PC-9 (cell line): ENCODE results near the gene HCAR1. TPM values are rescaled to one million over a fixed set of nuclear protein-coding genes. Genes with fewer than 3 reads are reported as not detected.
A peak's percentile ranks its signal among the peaks of the same experiment; 100 is the strongest.

Experiments used
- BruUV-seq: library from RNA; stranded (reverse); fragments of 400-500 nt; replicated peaks from 2 replicates; lab custom pipeline; 2021; lab: Mats Ljungman, UMichigan
- CTCF ChIA-PET: fragments of 300-600 bp; sonication (Branson Sonifier 250); formaldehyde crosslinking; loops from one replicate; lab custom pipeline; 2022; ENCODE audit warnings: antibody characterized with exemption; lab: Charles Lee
- POLR2A ChIA-PET: fragments of 300-600 bp; sonication (Branson Sonifier 250); formaldehyde crosslinking; loops from one replicate; lab custom pipeline; 2022; ENCODE audit warnings: antibody characterized with exemption; ENCODE audit not compliant: unreplicated experiment; lab: Charles Lee
- DNase-seq, 2 experiments: peaks; one replicate each; pipeline versions ENCODE4 v3.0.0 to v3.0.0-alpha.2; 2015 to 2022; ENCODE audit warnings: mixed read lengths in 1 of 2
- H2AFZ ChIP-seq: fragments of 200-600 bp; sonication (generic); 2 replicates; pipeline ENCODE4 v1.8.1; 2017; ENCODE audit warnings: antibody characterized with exemption
- H3F3A ChIP-seq: fragments of 200-600 bp; sonication (generic); 2 replicates; pipeline ENCODE4 v1.8.1; 2017; ENCODE audit warnings: antibody characterized with exemption, mild to moderate bottlenecking, low read depth; ENCODE audit not compliant: insufficient read depth
- H3K27ac ChIP-seq: fragments of 200-600 bp; sonication (generic); 2 replicates; pipeline ENCODE4 v1.6.1; 2016; ENCODE audit warnings: mixed run types
- H3K27me3 ChIP-seq: fragments of 200-600 bp; sonication (generic); 2 replicates; pipeline ENCODE4 v1.6.1; 2016; ENCODE audit warnings: low read depth, mixed run types; ENCODE audit not compliant: insufficient read depth
- H3K36me3 ChIP-seq: fragments of 200-600 bp; sonication (generic); 2 replicates; pipeline ENCODE4 v1.6.1; 2016; ENCODE audit warnings: low read depth, mixed run types
- H3K4me1 ChIP-seq: fragments of 200-600 bp; sonication (generic); replicated peaks from 2 replicates; pipeline ENCODE4 v1.6.1; 2016; ENCODE audit warnings: mixed run types; ENCODE audit not compliant: insufficient read depth
- H3K4me2 ChIP-seq: fragments of 200-600 bp; sonication (generic); 2 replicates; pipeline ENCODE4 v1.6.1; 2017; ENCODE audit warnings: mixed run types
- H3K4me3 ChIP-seq: fragments of 200-600 bp; sonication (generic); 2 replicates; pipeline ENCODE4 v1.6.1; 2016; ENCODE audit warnings: mixed run types
- H3K79me2 ChIP-seq: fragments of 200-600 bp; sonication (generic); 2 replicates; pipeline ENCODE4 v1.6.1; 2017; ENCODE audit warnings: low read depth, mixed run types
- H3K9me2 ChIP-seq: fragments of 200-600 bp; sonication (generic); 2 replicates; pipeline ENCODE4 v1.8.1; 2017; ENCODE audit warnings: mild to moderate bottlenecking; ENCODE audit not compliant: insufficient read depth
- H3K9me3 ChIP-seq: fragments of 200-600 bp; sonication (generic); 2 replicates; pipeline ENCODE4 v1.8.1; 2016; ENCODE audit warnings: low read depth; ENCODE audit not compliant: insufficient read depth
- H4K20me1 ChIP-seq: fragments of 200-600 bp; sonication (generic); 2 replicates; pipeline ENCODE4 v1.8.1; 2017; ENCODE audit not compliant: insufficient read depth
- CTCF ChIP-seq: fragments of 200-600 bp; sonication (generic); conservative IDR thresholded peaks from 2 replicates; pipeline ENCODE4 v1.6.1; 2017; ENCODE audit warnings: mixed run types, antibody characterized with exemption, mild to moderate bottlenecking, moderate library complexity
- EZH2 ChIP-seq: fragments of 200-600 bp; sonication (generic); IDR thresholded peaks from 2 replicates; pipeline ENCODE4 v1.8.0; 2017; ENCODE audit warnings: antibody characterized with exemption, low read depth
- intact Hi-C: fragments of 100-400 bp; cut with micrococcal nuclease; formaldehyde crosslinking; loops from one replicate; pipeline ENCODE4 v1.10.0; 2022; ENCODE audit not compliant: unreplicated experiment
- total RNA-seq: library from RNA; stranded (reverse); gene quantifications from 2 replicates; pipeline ENCODE4 v1.2.3, GENCODE V29; 2021

HCAR1 gene
- total RNA-seq, 1 experiment from 2014 or later = 5.2 TPM

GRCh38 chr12:122749569-122750332 is 19.1 kb upstream of the HCAR1 start:
- TF ChIP-seq EZH2 (no peak), CTCF (no peak)
- no peak overlapping the region for H2AFZ ChIP-seq
- H3K27ac ChIP-seq = no peak overlapping the region
- H3K4me1 ChIP-seq = peaks cover 25% of the 10 kb centered on the region
- DNase-seq = no peak
- H3K9me2 ChIP-seq = no peaks in the 10 kb centered on the region
- no peaks in the 10 kb centered on the region for H4K20me1 ChIP-seq
- CTCF ChIA-PET = interaction anchor here (0.7 to 1.2 kb wide), 2 partner anchors 112 to 627 kb away, joined by 3 read pairs; no protein-coding TSS in a partner anchor
- H3K79me2 ChIP-seq = peaks cover 20% of the 10 kb centered on the region
- H3K9me3 ChIP-seq = no peaks in the 10 kb centered on the region
- peaks cover 13% of the 10 kb centered on the region for H3K36me3 ChIP-seq
- no peak overlapping the region for H3K4me2 ChIP-seq
- intact Hi-C loops = no loop called here
- BruUV-seq = no TSS peak
- no peaks in the 10 kb centered on the region for H3K27me3 ChIP-seq
- POLR2A ChIA-PET = no interaction called here
- no peak overlapping the region for H3K4me3 ChIP-seq
- H3F3A ChIP-seq = peaks cover 13% of the 10 kb centered on the region; the same call in 1 of the 2 replicates

GRCh38 chr12:122747224-122748135 is 16.8 kb upstream of the HCAR1 start:
- Histone ChIP-seq H3K9me3 (no peaks in the 10 kb centered on the region), H3K4me1 (peaks cover 12% of the 10 kb centered on the region), H2AFZ (peak overlapping the region; percentile 43; the same call in 1 of the 2 replicates), H3K36me3 (no peaks in the 10 kb centered on the region), H3K27me3 (no peaks in the 10 kb centered on the region), H3K27ac (no peak overlapping the region), H3K4me2 (no peak overlapping the region), H3K9me2 (no peaks in the 10 kb centered on the region), H3F3A (peaks cover 13% of the 10 kb centered on the region; the same call in 1 of the 2 replicates), H4K20me1 (no peaks in the 10 kb centered on the region), H3K4me3 (no peak overlapping the region), H3K79me2 (no peaks in the 10 kb centered on the region)
- no peak for DNase-seq
- ChIA-PET CTCF (no interaction called here), POLR2A (no interaction called here)
- intact Hi-C loops = no loop called here
- BruUV-seq = no TSS peak
- TF ChIP-seq EZH2 (no peak), CTCF (no peak)

- H3K27ac ChIP-seq = no peak overlapping the region
- ChIA-PET POLR2A (no interaction called here), CTCF (no interaction called here)
- H3K79me2 ChIP-seq = no peaks in the 10 kb centered on the region
- H2AFZ ChIP-seq = no peak overlapping the region
- DNase-seq = no peak
- TF ChIP-seq EZH2 (no peak), CTCF (no peak)
- no TSS peak for BruUV-seq
- H3K36me3 ChIP-seq = no peaks in the 10 kb centered on the region
- H3F3A ChIP-seq = no peaks in the 10 kb centered on the region
- H3K9me3 ChIP-seq = no peaks in the 10 kb centered on the region
- H3K4me2 ChIP-seq = no peak overlapping the region
- H4K20me1 ChIP-seq = no peaks in the 10 kb centered on the region
- no peaks in the 10 kb centered on the region for H3K4me1 ChIP-seq
- intact Hi-C loops = no loop called here
- H3K9me2 ChIP-seq = no peaks in the 10 kb centered on the region
- H3K4me3 ChIP-seq = no peak overlapping the region
- no peaks in the 10 kb centered on the region for H3K27me3 ChIP-seq
Observed at GRCh38 chr12:122743895-122744525, 13.4 kb upstream of the HCAR1 start.
